ENCODE data around the gene PGGT1B.

DNA sequence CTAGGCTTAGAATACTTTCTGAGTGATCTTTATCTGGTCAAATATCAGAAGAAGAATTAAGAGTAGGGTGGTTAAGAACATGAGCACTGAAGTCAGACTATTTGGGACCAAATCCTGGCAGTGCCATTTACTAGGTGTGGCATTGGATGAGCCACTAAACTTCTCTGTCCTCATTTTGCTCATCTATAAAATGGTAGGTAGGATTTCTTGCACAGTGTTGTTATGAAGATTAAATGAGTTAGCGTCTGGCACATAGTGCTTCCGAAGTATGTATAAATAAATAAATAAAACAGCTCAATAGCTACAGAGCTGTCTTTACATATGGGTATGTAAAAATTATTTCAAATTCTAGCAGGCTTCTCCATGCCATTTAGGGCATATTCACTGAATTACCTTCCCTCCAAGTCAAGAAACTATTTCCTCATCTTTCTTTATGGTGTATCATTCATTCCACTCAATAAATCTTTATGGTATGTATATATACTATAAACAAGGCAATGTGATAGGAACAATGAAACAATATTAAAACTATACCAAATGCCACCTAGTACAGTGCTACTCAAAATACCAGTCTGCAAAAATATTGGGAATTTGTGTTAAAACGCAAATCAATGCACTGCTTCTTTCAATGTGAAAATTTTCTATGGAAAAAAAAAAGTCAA is 9.8 kb upstream of the PGGT1B start:
- TF ChIP-seq, protein P1, sequence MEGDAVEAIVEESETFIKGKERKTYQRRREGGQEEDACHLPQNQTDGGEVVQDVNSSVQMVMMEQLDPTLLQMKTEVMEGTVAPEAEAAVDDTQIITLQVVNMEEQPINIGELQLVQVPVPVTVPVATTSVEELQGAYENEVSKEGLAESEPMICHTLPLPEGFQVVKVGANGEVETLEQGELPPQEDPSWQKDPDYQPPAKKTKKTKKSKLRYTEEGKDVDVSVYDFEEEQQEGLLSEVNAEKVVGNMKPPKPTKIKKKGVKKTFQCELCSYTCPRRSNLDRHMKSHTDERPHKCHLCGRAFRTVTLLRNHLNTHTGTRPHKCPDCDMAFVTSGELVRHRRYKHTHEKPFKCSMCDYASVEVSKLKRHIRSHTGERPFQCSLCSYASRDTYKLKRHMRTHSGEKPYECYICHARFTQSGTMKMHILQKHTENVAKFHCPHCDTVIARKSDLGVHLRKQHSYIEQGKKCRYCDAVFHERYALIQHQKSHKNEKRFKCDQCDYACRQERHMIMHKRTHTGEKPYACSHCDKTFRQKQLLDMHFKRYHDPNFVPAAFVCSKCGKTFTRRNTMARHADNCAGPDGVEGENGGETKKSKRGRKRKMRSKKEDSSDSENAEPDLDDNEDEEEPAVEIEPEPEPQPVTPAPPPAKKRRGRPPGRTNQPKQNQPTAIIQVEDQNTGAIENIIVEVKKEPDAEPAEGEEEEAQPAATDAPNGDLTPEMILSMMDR (IDR thresholded peaks at IDR 0.05): no peak
- no peak for TF ChIP-seq POLR2A (IDR thresholded peaks at IDR 0.05)

All from uterus (tissue), 2 donors.